ENCODE measurements around the gene CGB1.

Gene CGB1

DNA sequence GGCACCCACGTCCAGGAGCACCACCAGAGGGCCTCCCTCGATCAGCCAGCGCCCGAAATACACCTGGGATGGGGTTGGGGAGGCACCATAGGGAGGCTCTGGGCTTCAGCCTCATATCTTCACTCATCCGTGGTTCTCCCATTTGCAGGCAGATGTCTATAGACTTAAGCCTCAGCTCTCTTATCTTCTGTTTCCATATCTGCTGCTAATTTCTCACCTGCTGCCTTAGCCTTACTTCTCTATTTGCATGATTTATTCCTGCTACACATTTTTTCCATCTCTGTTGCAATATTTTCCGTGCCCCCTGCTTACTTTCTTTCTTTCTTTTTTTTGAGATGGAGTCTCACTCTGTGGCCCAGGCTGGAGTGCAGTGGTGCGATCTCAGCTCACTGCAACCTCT lies 49.4 kb downstream of the CGB1 start:
- TF ChIP-seq EZH2 (IDR thresholded peaks at IDR 0.05; ENCODE audit: borderline replicate concordance, low read depth, low read length, severe bottlenecking), result no peak
- TF ChIP-seq, protein P1, sequence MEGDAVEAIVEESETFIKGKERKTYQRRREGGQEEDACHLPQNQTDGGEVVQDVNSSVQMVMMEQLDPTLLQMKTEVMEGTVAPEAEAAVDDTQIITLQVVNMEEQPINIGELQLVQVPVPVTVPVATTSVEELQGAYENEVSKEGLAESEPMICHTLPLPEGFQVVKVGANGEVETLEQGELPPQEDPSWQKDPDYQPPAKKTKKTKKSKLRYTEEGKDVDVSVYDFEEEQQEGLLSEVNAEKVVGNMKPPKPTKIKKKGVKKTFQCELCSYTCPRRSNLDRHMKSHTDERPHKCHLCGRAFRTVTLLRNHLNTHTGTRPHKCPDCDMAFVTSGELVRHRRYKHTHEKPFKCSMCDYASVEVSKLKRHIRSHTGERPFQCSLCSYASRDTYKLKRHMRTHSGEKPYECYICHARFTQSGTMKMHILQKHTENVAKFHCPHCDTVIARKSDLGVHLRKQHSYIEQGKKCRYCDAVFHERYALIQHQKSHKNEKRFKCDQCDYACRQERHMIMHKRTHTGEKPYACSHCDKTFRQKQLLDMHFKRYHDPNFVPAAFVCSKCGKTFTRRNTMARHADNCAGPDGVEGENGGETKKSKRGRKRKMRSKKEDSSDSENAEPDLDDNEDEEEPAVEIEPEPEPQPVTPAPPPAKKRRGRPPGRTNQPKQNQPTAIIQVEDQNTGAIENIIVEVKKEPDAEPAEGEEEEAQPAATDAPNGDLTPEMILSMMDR (IDR thresholded peaks at IDR 0.05; ENCODE audit: borderline replicate concordance, extremely low read depth, low read length, poor library complexity, severe bottlenecking), result no peak
- Histone ChIP-seq H3K4me2 (ENCODE audit: insufficient read depth, low read length) (no peak overlapping the region), H3K9me3 (ENCODE audit: insufficient read depth, low read length, severe bottlenecking) (no peaks in the 10 kb centered on the region), H3K4me1 (ENCODE audit: insufficient read depth, low read length) (peaks cover 23% of the 10 kb centered on the region), H3K36me3 (ENCODE audit: insufficient read depth, low read length) (peaks cover 61% of the 10 kb centered on the region), H3K79me2 (ENCODE audit: insufficient read depth, low read length) (peaks cover 20% of the 10 kb centered on the region), H3K9ac (ENCODE audit: low read depth, low read length) (no peak overlapping the region), H3K27ac (ENCODE audit: low read length) (no peak overlapping the region), H3K4me3 (ENCODE audit: low read depth in 1 of 2, low read length in 2 of 2) (no peak overlapping the region), H2AFZ (ENCODE audit: low read depth, low read length) (no peak overlapping the region), H3K27me3 (ENCODE audit: insufficient read depth, low read length, poor library complexity) (no peaks in the 10 kb centered on the region), H4K20me1 (ENCODE audit: insufficient read depth, low read length) (peaks cover 3% of the 10 kb centered on the region; the same call in 1 of the 2 replicates)
- DNase-seq (no peak), ATAC-seq (ENCODE audit: insufficient read depth, low read depth) (no peak)

DNA sequence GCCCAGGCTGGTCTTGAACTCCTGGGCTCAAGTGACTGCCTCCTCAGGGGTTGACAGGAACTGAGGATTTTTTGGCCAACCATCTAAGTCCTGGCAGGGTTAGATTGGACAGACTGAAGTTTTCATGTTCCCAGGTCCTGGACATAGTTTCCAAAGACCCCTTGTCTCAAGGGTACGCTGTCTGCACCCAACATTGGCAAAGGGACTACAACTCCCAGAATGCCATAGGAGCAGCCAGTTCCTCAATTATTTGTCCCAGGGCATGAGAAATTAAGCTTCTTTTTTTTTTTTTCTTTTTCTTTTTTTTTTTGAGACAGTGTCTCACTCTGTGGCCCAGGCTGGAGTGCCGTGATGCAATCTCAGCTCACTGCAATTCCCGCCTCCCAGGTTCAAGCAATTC lies 50.5 kb downstream of the CGB1 start:
- Histone ChIP-seq H2AFZ (ENCODE audit: low read depth, low read length) (no peak overlapping the region), H3K4me1 (ENCODE audit: insufficient read depth, low read length) (peaks cover 11% of the 10 kb centered on the region), H4K20me1 (ENCODE audit: insufficient read depth, low read length) (no peaks in the 10 kb centered on the region; the same call in 1 of the 2 replicates), H3K36me3 (ENCODE audit: insufficient read depth, low read length) (peaks cover 72% of the 10 kb centered on the region), H3K27ac (ENCODE audit: low read length) (no peak overlapping the region), H3K4me3 (ENCODE audit: low read depth in 1 of 2, low read length in 2 of 2) (no peak overlapping the region), H3K9ac (ENCODE audit: low read depth, low read length) (no peak overlapping the region), H3K79me2 (ENCODE audit: insufficient read depth, low read length) (peaks cover 9% of the 10 kb centered on the region), H3K27me3 (ENCODE audit: insufficient read depth, low read length, poor library complexity) (no peaks in the 10 kb centered on the region), H3K4me2 (ENCODE audit: insufficient read depth, low read length) (no peak overlapping the region), H3K9me3 (ENCODE audit: insufficient read depth, low read length, severe bottlenecking) (no peaks in the 10 kb centered on the region)
- TF ChIP-seq, protein P1 (IDR thresholded peaks at IDR 0.05; ENCODE audit: borderline replicate concordance, extremely low read depth, low read length, poor library complexity, severe bottlenecking), result no peak
- no peak for TF ChIP-seq EZH2 (IDR thresholded peaks at IDR 0.05; ENCODE audit: borderline replicate concordance, low read depth, low read length, severe bottlenecking)
- ATAC-seq (ENCODE audit: insufficient read depth, low read depth), result no peak
- DNase-seq, result no peak

DNA sequence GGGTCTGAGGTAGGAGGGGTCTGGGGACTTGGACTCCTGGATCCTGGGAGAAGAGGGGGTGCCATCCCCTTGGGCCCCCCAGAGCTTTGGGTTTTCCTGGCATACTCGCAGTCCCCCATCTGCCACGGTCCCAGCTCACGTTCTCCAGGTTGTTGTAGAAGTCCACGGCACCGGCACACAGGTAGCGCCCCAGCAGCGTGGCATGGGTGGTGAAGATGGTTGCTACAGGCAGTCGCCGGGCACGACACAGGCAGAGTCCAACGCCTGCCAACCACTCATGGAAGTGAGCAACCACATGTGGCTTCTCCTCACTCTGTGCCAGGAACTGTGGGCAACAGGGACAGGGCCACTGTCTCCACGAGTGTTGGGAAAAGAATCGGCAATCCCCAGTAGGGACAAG lies 51.0 kb downstream of the CGB1 start:
- TF ChIP-seq, protein P1 (IDR thresholded peaks at IDR 0.05; ENCODE audit: borderline replicate concordance, extremely low read depth, low read length, poor library complexity, severe bottlenecking), result no peak
- TF ChIP-seq EZH2 (IDR thresholded peaks at IDR 0.05; ENCODE audit: borderline replicate concordance, low read depth, low read length, severe bottlenecking), result no peak
- no peak overlapping the region for H3K9ac ChIP-seq (ENCODE audit: low read depth, low read length)
- DNase-seq (no peak), ATAC-seq (ENCODE audit: insufficient read depth, low read depth) (no peak)
- no peak overlapping the region for H3K4me2 ChIP-seq (ENCODE audit: insufficient read depth, low read length)
- H3K27me3 ChIP-seq (ENCODE audit: insufficient read depth, low read length, poor library complexity), result no peaks in the 10 kb centered on the region
- no peaks in the 10 kb centered on the region for H3K9me3 ChIP-seq (ENCODE audit: insufficient read depth, low read length, severe bottlenecking)
- no peak overlapping the region for H3K27ac ChIP-seq (ENCODE audit: low read length)
- no peaks in the 10 kb centered on the region for H4K20me1 ChIP-seq (ENCODE audit: insufficient read depth, low read length)
- peaks cover 72% of the 10 kb centered on the region for H3K36me3 ChIP-seq (ENCODE audit: insufficient read depth, low read length)
- H2AFZ ChIP-seq (ENCODE audit: low read depth, low read length), result no peak overlapping the region
- no peak overlapping the region for H3K4me3 ChIP-seq (ENCODE audit: low read depth in 1 of 2, low read length in 2 of 2)
- H3K4me1 ChIP-seq (ENCODE audit: insufficient read depth, low read length), result peaks cover 6% of the 10 kb centered on the region; the same call in 1 of the 2 replicates
- peaks cover 4% of the 10 kb centered on the region for H3K79me2 ChIP-seq (ENCODE audit: insufficient read depth, low read length)

Data from DND-41 (cell line).